Neural progenitor cell (in vitro differentiated cells): ENCODE measurements around the gene PITPNM1.

ENCODE experiments used
- CTCF ChIP-seq: fragments of 200-600 bp; sonication (generic); IDR thresholded peaks from 2 replicates; pipeline ENCODE4 v1.5.1; 2017; ENCODE audit warnings: antibody characterized with exemption, mild to moderate bottlenecking
- EZH2phosphoT487 ChIP-seq: fragments of 200-600 bp; sonication (generic); IDR thresholded peaks from 2 replicates; pipeline ENCODE4 v1.6.1; 2017; ENCODE audit warnings: antibody characterized with exemption

GRCh38 chr11:67463186-67463585 lies 42.0 kb downstream of the PITPNM1 start:
- no peak for TF ChIP-seq CTCF
- TF ChIP-seq EZH2phosphoT487: no peak
